GM18517 (cell line): ENCODE data around the gene SAP25.
A peak's percentile ranks its signal among the peaks of the same experiment; 100 is the strongest.

Source experiments
- ATAC-seq: cut with Tn5 transposase; IDR thresholded peaks from one replicate; pipeline ENCODE4 v1.9.1; 2021; ENCODE audit warnings: mild to moderate bottlenecking, moderate library complexity; ENCODE audit not compliant: unreplicated experiment

Gene SAP25

GRCh38 chr7:100573691-100574361, at the start of gene SAP25:
Gene SAP25, minus strand, starts transcription at chr7:100573900. Its CDS starts 158 bp downstream, at chr7:100573742.
- ATAC-seq: no peak

- ATAC-seq: no peak
Observed at GRCh38 chr7:100621554-100621953, 47.9 kb upstream of the SAP25 start.

GRCh38 chr7:100620804-100621203, 47.1 kb upstream of the SAP25 start:
- ATAC-seq: no peak

GRCh38 chr7:100620239-100620638, 46.5 kb upstream of the SAP25 start:
- ATAC-seq: no peak

GRCh38 chr7:100614308-100614861, 40.7 kb upstream of the SAP25 start:
- no peak for ATAC-seq

GRCh38 chr7:100613412-100614175, 39.9 kb upstream of the SAP25 start:
- ATAC-seq: no peak

GRCh38 chr7:100612730-100613390, 39.2 kb upstream of the SAP25 start:
- no peak for ATAC-seq

GRCh38 chr7:100611983-100612729, 38.5 kb upstream of the SAP25 start, which contains the start of gene MOSPD3:
Gene MOSPD3, plus strand, starts transcription at chr7:100612540. Its CDS starts 252 bp downstream, at chr7:100612792.
- ATAC-seq: peak; percentile 94

- no peak for ATAC-seq
Observed at GRCh38 chr7:100609958-100610357, 36.3 kb upstream of the SAP25 start.

- no peak for ATAC-seq
Observed at GRCh38 chr7:100607111-100607510, 33.4 kb upstream of the SAP25 start.

- ATAC-seq: no peak
Observed at GRCh38 chr7:100606313-100606712, 32.6 kb upstream of the SAP25 start.

- ATAC-seq: no peak
Observed at GRCh38 chr7:100604976-100605911, 31.5 kb upstream of the SAP25 start.

GRCh38 chr7:100604028-100604975, 30.6 kb upstream of the SAP25 start:
- ATAC-seq: no peak

GRCh38 chr7:100603726-100604027, 30.0 kb upstream of the SAP25 start:
- no peak for ATAC-seq

GRCh38 chr7:100602889-100603725, 29.4 kb upstream of the SAP25 start:
- ATAC-seq: no peak

GRCh38 chr7:100600730-100601038, 27.0 kb upstream of the SAP25 start:
- no peak for ATAC-seq

- no peak for ATAC-seq
Observed at GRCh38 chr7:100599911-100600729, 26.4 kb upstream of the SAP25 start.
